K562 (cell line): ENCODE measurements around the gene TNRC6B. TPM values are rescaled to one million over a fixed set of nuclear protein-coding genes. Genes with fewer than 3 reads are reported as not detected.

ENCODE experiments used
- ARID1B ChIP-seq: fragments of 450-650 bp; IDR thresholded peaks from 2 replicates; pipeline ENCODE4 v1.6.1; 2016; ENCODE audit warnings: antibody characterized with exemption, mild to moderate bottlenecking, inconsistent platforms
- ARNT ChIP-seq, 2 experiments: fragments of 450-650 bp; IDR thresholded peaks; 2 replicates each; pipeline ENCODE4 v1.6.1; 2016; ENCODE audit warnings: mild to moderate bottlenecking in 1 of 2
- CCNT2 ChIP-seq: IDR thresholded peaks from 2 replicates; pipeline ENCODE4 v1.6.1; 2011; ENCODE audit warnings: borderline replicate concordance, low read depth, mild to moderate bottlenecking, moderate library complexity, mixed read lengths, low read length; ENCODE audit not compliant: insufficient read length; ENCODE audit errors: extremely low read depth
- CREM ChIP-seq: IDR thresholded peaks from 2 replicates; pipeline ENCODE4 v1.6.1; 2014; ENCODE audit warnings: antibody characterized with exemption, low read depth
- CTCFL ChIP-seq: IDR thresholded peaks from 2 replicates; pipeline ENCODE4 v1.6.1; 2011; ENCODE audit warnings: borderline replicate concordance, low read depth, mild to moderate bottlenecking, moderate library complexity, low read length; ENCODE audit not compliant: insufficient read depth, poor library complexity, severe bottlenecking
- E2F6 ChIP-seq, 2 experiments: IDR thresholded peaks; 2 replicates each; pipeline ENCODE4 v1.6.1; 2011; ENCODE audit warnings: borderline replicate concordance in 1 of 2, control low read depth in 1 of 2, low read depth in 1 of 2, low read length in 1 of 2, mild to moderate bottlenecking in 1 of 2, mixed read lengths in 1 of 2, moderate library complexity in 1 of 2; ENCODE audit not compliant: insufficient read depth in 1 of 2, insufficient read length in 1 of 2, poor library complexity in 1 of 2, severe bottlenecking in 1 of 2; ENCODE audit errors: extremely low read depth in 1 of 2
- EHMT2 ChIP-seq: fragments of 450-650 bp; IDR thresholded peaks from 2 replicates; pipeline ENCODE4 v1.6.1; 2018; ENCODE audit warnings: antibody characterized with exemption
- HMGXB4 ChIP-seq: sonication (generic); formaldehyde crosslinking; IDR thresholded peaks from 2 replicates; pipeline ENCODE4 v1.8.1; 2023; ENCODE audit warnings: mild to moderate bottlenecking, missing genetic modification reagents
- JUNB ChIP-seq: fragments of 450-650 bp; formaldehyde crosslinking; conservative IDR thresholded peaks from 2 replicates; pipeline ENCODE4 v1.4.0; 2020; ENCODE audit warnings: mild to moderate bottlenecking
- KAT2B ChIP-seq: IDR thresholded peaks from one replicate; pipeline ENCODE4 v1.6.1; 2012; ENCODE audit warnings: low read depth, mild to moderate bottlenecking, control low read depth, inconsistent platforms, low read length, moderate library complexity
- KHSRP ChIP-seq: fragments of 450-650 bp; IDR thresholded peaks from 2 replicates; pipeline ENCODE4 v1.6.1; 2017
- KLF13 ChIP-seq: fragments of 450-650 bp; IDR thresholded peaks from 2 replicates; pipeline ENCODE4 v1.6.1; 2016; ENCODE audit warnings: missing genetic modification characterization, low read depth, mild to moderate bottlenecking, missing compliant biosample characterization, moderate library complexity, borderline replicate concordance
- NFYB ChIP-seq: IDR thresholded peaks from 2 replicates; pipeline ENCODE4 v1.6.1; 2011; ENCODE audit warnings: mild to moderate bottlenecking, moderate library complexity; ENCODE audit not compliant: insufficient read length; ENCODE audit errors: extremely low read depth
- POLR2A ChIP-seq: fragments of 450-650 bp; conservative IDR thresholded peaks from 2 replicates; pipeline ENCODE4 v1.6.1; 2016
- PPARD ChIP-seq: fragments of 250-450 bp; sonication (Bioruptor Pico); IDR thresholded peaks from 2 replicates; pipeline ENCODE4 v1.8.0; 2022; ENCODE audit warnings: inconsistent platforms, mild to moderate bottlenecking, moderate library complexity
- TBP ChIP-seq: optimal IDR thresholded peaks from 2 replicates; pipeline ENCODE3; 2011; ENCODE audit warnings: low read depth, low read length, improper control_type of control experiment
- TSC22D4 ChIP-seq: fragments of 450-650 bp; IDR thresholded peaks from 2 replicates; pipeline ENCODE4 v1.6.1; 2016; ENCODE audit warnings: missing genetic modification characterization, missing biosample characterization, control low read depth
- ZNF512 ChIP-seq: IDR thresholded peaks from 2 replicates; pipeline ENCODE4 v1.6.1; 2016; ENCODE audit warnings: missing genetic modification characterization, missing compliant biosample characterization
- ZNF589 ChIP-seq: fragments of 200-800 bp; sonication (Bioruptor generic); IDR thresholded peaks from 2 replicates; pipeline ENCODE4 v1.6.1; 2016; ENCODE audit warnings: low read depth, missing genetic modification characterization, missing compliant biosample characterization
- ZNF766 ChIP-seq: fragments of 200-800 bp; sonication (Bioruptor generic); conservative IDR thresholded peaks from 2 replicates; pipeline ENCODE4 v1.6.1; 2016; ENCODE audit warnings: missing genetic modification characterization, missing compliant biosample characterization
- ZNF77 ChIP-seq: fragments of 250-450 bp; sonication (Bioruptor Pico); IDR thresholded peaks from 2 replicates; pipeline ENCODE4 v1.5.0; 2020
- polyA plus RNA-seq, 8 experiments: library from polyadenylated mRNA; depleted of rRNA in 4 of 8; stranded (reverse) in 5 of 8; unstranded in 3 of 8; fragments of >200 nt; fragmentation: Nextera tagmentation in 2 of 8; fragmentation: Illumina TruSeq in 1 of 8; extraction: Ambion mirVana in 2 of 8; extraction: Trizol in 1 of 8; gene quantifications; 2 replicates each; pipeline versions ENCODE4 v1.2.1 to v1.2.3, GENCODE V29; 2011 to 2014; ENCODE audit warnings: inconsistent platforms in 1 of 8, missing spikeins in 1 of 8
- total RNA-seq, 7 experiments: library from RNA; depleted of rRNA in 6 of 7; stranded (reverse); fragments of >200 nt in 6 of 7; fragmentation: Illumina TruSeq in 2 of 7; extraction: Trizol in 2 of 7; gene quantifications; 2 replicates each; pipeline versions ENCODE4 v1.2.1 to v1.2.3, GENCODE V29; 2011 to 2021; ENCODE audit warnings: low replicate concordance in 1 of 7

Gene TNRC6B
- total and polyA plus RNA-seq, 9 of the 15 experiments (the other 6 are each of a cell fraction or from before 2014, with no cell fraction given) = 0.96 to 18.8 (median 10.8) TPM

DNA sequence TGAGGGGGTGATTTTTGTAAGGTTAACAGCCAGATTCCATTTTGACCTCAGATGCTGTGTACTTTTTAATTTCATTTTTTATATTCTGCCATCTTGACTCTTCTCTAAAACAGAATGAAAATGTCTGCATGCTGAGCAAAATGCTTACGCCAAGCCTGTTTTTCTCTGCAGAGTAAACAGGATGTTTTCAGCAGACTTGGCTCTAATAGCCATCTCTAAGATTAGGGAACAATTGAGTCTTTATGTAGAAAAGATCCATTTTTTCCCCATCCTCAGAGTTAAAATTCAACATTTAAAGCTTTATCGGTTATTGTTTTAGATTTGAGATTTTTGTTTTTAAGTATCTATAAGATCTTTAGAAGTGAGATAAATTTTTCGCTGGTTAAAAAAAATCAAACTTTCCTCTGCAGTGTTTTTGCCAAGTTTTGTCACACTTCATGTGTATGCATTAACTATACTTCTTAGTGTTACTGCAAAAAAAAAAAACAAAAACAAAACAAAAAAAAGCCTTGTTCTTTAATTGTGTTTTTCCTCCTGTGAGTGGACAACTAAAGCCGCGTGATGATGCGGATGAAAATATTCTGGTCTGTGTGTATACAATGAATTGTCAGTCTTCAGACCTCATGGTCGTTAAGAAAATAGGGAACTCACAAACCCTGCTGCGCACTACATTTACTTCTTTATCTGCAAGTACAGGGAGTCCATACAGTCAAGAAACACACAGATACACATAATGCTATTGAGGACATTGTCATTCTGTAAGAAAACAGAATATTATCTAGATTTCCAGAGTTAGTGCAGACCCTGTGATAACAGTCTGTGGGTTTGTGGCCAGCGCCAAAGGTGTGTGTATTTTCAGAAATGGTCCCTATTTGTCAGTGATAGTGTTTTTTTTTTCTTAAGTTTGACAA, 151.1 kb downstream of the TNRC6B start (continued):
- TF ChIP-seq CTCFL (no peak), POLR2A (no peak), ZNF77 (CRISPR knock-in tag) (no peak), TSC22D4 (tag) (no peak), ZNF589 (CRISPR knock-in tag) (0 out of 2 replicates have a peak, but pooled peaks have one; percentile 36), E2F6 (IDR thresholded peaks at IDR 0.05; ENCODE audit: borderline replicate concordance in 1 of 2, extremely low read depth in 1 of 2, insufficient read depth in 1 of 2, insufficient read length in 1 of 2, low read depth in 1 of 2, low read length in 1 of 2, poor library complexity in 1 of 2, severe bottlenecking in 1 of 2) (no peak), HMGXB4 (no peak), ARNT (IDR thresholded peaks at IDR 0.05) (0 out of 4 replicates have a peak, but pooled peaks have one; percentile 29 to 64), ZNF766 (CRISPR knock-in tag) (peak; percentile 92), ARID1B (peak; percentile 97), KAT2B (no peak), EHMT2 (no peak), PPARD (CRISPR knock-in tag) (no peak), CCNT2 (peak; percentile 98), NFYB (no peak), KHSRP (peak; percentile 64; the same call in 1 of the 2 replicates), CREM (peak; percentile 67; the same call in 1 of the 2 replicates), KLF13 (tag) (no peak), ZNF512 (tag) (no peak), TBP (no peak), JUNB (CRISPR knock-in tag) (no peak)
